Right ventricle myocardium superior (tissue), 1 donor: ENCODE results near the gene TFCP2. TPM values are rescaled to one million over a fixed set of nuclear protein-coding genes. Genes with fewer than 3 reads are reported as not detected.

ENCODE experiments used
- ATAC-seq: fragments of 200-7000 bp; cut with Tn5 transposase; one replicate; pipeline ENCODE4 v1.9.1; 2020; ENCODE audit warnings: mild to moderate bottlenecking; ENCODE audit not compliant: poor library complexity
- DNase-seq: peaks from one replicate; pipeline ENCODE4 v3.0.0-alpha.2; 2020
- intact Hi-C: fragments of 100-400 bp; cut with DNase I; formaldehyde crosslinking; loops from one replicate; pipeline ENCODE4 v1.11.2; 2022
- total RNA-seq: library from RNA; stranded (reverse); fragmentation: NEBNext Ultra II Directional; extraction: Animal tissue kit (Norgen Biotek cat#: 25700); gene quantifications from one replicate; pipeline ENCODE4 v1.2.1, GENCODE V29; 2021
- donor health status: DM: no; HTN: yes; CAD: no; lungs with severe emphysema.

TFCP2 gene
- total RNA-seq, 1 donor from 2014 or later = 23.3 TPM

GRCh38 chr12:51198568-51199365, 25.8 kb upstream of the TFCP2 start:
- intact Hi-C loops = no loop called here
- no peak for ATAC-seq
- no peak for DNase-seq

DNA sequence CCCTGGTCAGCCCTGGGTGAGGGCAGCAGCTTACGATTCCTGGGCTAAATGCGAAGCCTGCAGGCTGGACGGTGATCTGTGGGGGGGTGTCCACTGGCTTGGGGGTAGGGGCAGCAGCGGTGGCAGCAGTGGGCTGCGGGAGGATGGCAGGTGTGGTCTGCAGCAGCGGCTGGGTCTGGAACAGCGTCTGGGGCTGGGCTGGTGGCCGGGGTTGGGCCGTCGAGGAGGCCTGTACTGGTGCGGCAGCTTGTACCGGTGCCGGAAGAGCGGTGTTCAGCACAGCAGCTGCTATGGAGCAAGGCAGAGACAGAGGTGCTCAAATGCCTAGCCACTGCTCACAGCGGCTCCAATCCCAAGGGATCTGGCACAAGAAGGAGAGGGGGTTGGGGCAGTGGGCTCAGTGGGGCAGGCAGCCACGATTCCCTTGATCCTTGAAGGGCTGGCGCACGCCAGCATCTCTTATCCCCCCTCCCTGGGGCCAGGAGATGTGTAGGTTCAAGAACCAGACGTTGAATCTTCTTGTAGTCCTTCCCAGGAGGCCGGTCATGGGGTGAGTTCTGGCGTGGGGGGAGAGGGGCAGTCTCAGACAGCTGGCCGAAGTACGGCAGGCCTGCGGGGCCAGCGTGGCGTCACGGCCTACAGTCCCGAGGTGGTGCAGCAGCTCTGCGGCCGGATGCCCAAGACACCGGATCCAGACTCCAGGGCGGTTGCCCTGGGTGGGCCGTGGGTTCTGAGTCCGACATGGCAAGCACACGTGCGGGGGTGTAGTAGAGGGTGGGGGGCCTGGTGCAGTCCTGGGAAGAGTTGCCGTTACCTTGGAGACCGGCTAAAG, 25.0 kb upstream of the TFCP2 start:
- ATAC-seq = no peak
- DNase-seq = no peak
- intact Hi-C loops = no loop called here

- intact Hi-C loops = no loop called here
- no peak for DNase-seq
- ATAC-seq = no peak
Measured at GRCh38 chr12:51196547-51196946, 23.6 kb upstream of the TFCP2 start.

GRCh38 chr12:51195841-51196240, 22.9 kb upstream of the TFCP2 start:
- no peak for DNase-seq
- intact Hi-C loops = no loop called here
- ATAC-seq = no peak

- ATAC-seq (no peak), DNase-seq (no peak)
- intact Hi-C loops = no loop called here
Measured at GRCh38 chr12:51192284-51192671, 19.3 kb upstream of the TFCP2 start.

- intact Hi-C loops = no loop called here
- no peak for DNase-seq
- ATAC-seq = no peak
Measured at GRCh38 chr12:51191516-51192283, 18.8 kb upstream of the TFCP2 start.

- DNase-seq (no peak), ATAC-seq (peak; percentile 49)
- intact Hi-C loops = no loop called here
Measured at GRCh38 chr12:51190820-51191219, 17.9 kb upstream of the TFCP2 start.

DNA sequence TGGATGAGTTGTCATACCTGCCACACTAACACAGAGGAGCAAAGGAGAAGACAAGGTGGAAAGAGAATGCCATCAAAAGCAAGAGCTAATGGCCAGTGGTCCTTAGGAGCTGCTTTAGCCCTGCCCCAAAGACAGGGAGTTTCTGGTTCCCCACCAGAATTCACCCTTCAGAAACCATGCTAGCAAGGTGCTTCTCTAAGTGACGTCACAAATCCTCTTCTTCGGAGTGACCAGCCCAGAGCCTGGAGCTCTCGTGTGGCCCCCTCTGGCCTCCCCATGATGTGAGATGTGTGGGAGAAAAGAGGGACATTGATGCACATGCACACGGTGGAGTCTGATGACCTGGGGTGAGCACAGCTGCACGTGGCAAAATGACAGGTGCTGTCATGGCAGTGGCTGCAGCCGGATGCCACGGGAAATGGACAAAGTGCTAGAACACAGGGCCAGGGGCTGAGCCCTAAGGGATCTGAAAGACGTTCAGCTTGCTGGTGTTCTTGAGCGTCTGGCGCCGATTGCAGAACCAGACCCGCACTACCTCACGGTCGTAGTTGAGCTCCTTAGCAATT, 16.9 kb upstream of the TFCP2 start:
- intact Hi-C loops = no loop called here
- DNase-seq (no peak), ATAC-seq (no peak)

DNA sequence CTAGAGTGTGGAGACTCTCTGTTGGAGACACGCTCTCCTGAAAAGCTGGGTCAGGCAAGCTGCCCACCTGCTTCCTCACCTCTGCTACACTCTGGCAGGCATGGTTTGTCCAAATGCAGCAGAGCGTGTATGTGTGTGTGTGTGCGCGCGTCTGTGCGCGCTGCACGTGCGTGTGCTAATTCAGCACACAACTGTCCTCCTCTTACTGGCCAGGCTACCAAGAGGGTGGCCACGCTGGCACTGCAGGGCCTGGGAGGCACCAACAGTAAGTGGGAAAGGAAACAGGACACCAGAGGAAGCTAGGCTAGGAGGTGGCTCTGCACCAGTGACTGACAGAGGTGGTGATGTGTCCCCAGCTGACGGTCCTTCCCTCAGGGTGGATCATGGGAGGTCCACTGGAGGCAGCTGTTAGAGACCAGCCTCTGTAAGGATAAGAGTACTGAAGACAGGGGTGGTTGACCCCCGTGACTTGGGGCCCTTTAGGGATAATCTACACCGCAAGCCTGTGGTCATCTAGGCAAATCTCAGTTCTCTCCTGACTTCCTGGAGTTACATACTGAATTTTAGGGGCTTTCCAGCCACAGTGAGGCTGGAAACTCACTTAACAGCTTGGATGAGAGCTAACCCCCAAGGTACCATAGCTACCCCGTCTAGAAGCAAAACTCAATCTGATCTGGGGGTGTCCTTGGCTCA, 15.6 kb upstream of the TFCP2 start:
- DNase-seq (no peak), ATAC-seq (no peak)
- intact Hi-C loops = no loop called here

- no peak for DNase-seq
- no peak for ATAC-seq
- intact Hi-C loops = no loop called here
Measured at GRCh38 chr12:51187370-51187987, 14.5 kb upstream of the TFCP2 start.

DNA sequence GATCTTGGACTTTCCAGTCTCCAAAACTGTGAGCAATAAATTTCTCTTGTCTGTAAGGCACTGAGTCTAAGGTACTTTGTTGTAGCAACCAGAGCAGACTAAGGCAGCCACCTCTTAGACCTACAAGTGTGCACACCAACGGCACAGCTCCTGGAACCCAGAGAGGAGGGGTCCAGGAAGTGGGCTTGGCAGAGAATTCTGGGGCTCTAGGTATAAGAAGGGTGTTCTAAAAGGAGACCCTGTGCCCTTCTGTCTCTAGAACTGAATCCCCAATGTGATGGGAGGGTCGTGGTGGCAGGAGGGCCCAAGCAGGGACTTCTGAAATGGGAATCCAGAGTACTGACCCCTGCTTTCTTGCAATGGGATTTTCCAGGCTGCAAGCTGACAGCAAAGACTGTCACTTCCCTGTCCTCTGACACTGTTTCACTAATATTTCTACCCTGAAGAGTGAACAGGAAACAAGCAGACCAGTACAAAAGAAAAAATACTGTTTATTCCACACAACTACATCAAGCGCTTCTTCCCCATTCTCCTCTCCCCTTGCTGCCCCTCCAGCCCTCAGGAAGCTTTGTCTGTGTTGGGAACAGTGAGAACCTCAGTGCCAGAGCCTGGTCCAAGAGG, 13.6 kb upstream of the TFCP2 start:
- intact Hi-C loops = no loop called here
- ATAC-seq = no peak
- no peak for DNase-seq

- intact Hi-C loops = no loop called here
- ATAC-seq (no peak), DNase-seq (no peak)
Measured at GRCh38 chr12:51185171-51185717, 12.3 kb upstream of the TFCP2 start.

DNA sequence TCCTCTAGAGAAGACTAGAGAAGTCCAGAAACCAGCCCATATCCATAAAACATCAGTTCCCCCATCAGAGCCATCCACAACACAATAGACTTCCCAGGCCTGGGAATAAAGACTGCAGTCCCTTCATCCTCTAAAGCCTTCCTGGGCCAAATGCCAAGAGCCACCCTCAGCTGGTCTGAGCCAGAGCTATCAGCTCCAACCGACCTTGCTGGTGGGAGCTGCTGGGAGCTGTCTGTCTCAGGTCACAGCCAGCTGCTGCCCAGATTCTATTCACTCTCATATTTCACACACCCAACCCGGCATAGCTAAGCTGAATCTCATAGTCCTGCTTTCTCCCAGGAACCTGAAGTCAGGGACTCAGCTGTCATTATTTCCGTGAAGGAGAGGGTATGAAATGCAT, 10.9 kb upstream of the TFCP2 start:
- peak; percentile 60 for DNase-seq
- intact Hi-C loops = no loop called here
- ATAC-seq = peak; percentile 87

GRCh38 chr12:51183349-51183748, 10.4 kb upstream of the TFCP2 start:
- intact Hi-C loops = no loop called here
- no peak for ATAC-seq
- no peak for DNase-seq

DNA sequence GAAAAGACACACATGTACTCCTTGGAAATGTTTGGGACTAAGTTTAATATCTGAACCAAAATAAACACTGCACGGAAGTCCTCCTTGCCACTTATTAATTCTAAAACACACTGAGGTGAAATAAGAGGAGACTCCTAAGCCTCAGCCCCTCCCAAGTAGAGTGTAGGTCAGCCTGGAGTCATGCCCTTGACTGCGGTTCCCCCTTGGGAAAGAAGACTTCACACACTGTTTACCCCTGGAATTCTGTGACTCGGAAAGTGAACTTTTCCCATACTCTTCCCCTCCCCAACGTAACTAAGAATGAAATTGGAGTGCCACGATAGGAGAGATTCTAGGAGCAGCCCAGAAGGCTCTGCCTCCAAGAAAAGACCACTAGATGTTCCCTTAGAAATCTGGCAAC, 8.6 kb upstream of the TFCP2 start:
- no peak for DNase-seq
- intact Hi-C loops = no loop called here
- ATAC-seq = no peak

DNA sequence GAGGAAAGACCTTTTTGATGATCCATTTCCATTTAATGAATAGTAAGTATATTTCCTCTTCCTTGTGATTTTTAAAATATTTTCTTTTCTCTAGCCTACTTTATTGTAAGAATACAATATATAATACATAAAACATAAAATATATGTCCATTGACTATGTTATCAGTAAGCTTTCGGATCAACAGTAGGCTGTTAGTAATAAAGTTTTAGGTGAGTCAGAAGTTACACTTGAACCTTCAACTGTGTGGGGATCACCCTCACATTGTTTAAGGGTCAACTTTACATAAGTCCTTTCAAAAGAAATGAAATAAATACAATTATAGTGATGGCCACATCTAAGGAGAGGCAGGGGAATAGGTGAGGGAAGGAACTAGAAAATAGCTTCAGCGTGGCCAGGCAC, 5.0 kb upstream of the TFCP2 start:
- DNase-seq = no peak
- intact Hi-C loops = no loop called here
- no peak for ATAC-seq

- no peak for DNase-seq
- no peak for ATAC-seq
- intact Hi-C loops = no loop called here
Measured at GRCh38 chr12:51174501-51174900, 1.6 kb upstream of the TFCP2 start.
